SKM-1 treated with dmso at 0.1 percent for 144 hours (cell line): ENCODE results near the gene C6orf132.

Source experiments
- DNase-seq: peaks from one replicate; lab custom pipeline; 2025; ENCODE audit not compliant: unreplicated experiment; lab: John Stamatoyannopoulos, UW

Gene C6orf132

DNA sequence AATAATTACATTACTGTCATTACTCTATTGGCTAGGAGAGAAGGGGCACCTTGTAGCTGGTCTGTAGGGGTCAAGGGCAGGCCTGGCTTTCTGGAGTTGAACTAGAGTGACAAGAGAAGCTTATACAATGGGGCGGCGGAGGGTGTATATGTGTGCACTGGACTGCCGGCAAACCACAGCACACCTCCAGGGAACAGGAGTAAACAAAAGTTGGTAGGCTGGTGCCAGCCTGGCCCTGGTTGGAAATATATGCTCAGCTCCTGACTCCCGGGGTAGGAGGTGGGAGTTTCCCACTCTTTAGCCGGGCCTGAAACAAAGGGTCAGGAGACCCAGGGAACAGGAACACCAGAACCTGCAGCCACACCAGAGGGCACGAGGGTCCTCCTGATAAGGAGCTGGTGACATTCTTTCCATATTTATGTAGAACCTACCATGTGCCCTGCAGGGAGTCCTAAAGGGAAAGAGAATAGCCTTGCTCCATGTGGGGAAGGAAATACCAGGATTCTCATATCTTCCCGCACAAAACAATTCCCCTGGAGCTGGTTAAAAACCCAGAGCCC lies 5.1 kb downstream of the C6orf132 start:
- no peak for DNase-seq

DNA sequence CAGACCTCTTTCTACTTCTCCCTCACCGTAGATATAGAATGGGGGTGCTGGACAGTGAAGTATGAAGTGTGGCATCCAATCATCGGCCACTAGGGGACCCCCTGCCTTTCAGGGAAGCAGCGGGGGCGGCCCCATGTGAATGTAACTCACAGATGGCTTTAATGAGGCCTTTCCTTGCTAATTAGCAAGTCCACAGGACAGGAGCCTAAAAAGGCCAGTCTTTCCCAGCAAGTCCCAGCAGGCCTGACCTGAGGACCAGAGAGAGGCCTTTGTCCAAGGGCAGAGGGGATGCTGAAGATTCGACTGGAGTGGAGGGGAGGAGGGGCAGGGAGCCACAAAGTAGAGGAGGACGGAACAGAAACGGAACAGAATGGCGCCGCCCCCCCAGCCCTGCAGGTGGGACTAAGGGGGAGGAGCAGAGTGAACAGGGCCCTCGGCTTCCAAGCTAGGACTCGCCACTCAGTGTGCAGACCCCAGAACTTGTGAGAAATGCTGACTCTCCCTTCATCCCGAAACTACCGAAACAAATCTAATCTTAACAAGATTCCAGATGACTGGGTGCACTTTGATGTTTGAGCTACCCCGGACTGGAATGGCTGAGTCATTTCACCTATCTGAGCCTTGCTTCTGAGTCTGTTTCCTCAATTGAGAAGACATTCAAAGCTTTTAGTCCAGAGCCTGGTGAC lies 5.8 kb downstream of the C6orf132 start:
- no peak for DNase-seq

DNA sequence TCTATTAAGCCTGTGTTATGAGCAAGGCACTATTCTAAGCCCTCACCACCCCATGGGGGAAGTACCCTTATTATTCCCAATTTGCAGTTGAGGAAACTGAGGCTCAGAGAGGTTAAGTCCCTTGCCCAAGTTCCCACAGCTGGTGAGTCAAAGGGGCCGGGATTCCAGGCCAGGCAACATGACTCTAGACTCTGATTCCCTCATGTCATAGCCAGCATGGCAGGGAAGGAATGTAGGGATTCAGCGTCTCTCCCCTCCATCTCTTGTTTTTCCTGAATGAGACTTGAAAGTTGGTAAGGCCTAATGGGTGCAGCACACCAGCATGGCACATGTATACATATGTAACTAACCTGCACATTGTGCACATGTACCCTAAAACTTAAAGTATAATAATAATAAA lies 6.7 kb downstream of the C6orf132 start:
- no peak for DNase-seq

DNA sequence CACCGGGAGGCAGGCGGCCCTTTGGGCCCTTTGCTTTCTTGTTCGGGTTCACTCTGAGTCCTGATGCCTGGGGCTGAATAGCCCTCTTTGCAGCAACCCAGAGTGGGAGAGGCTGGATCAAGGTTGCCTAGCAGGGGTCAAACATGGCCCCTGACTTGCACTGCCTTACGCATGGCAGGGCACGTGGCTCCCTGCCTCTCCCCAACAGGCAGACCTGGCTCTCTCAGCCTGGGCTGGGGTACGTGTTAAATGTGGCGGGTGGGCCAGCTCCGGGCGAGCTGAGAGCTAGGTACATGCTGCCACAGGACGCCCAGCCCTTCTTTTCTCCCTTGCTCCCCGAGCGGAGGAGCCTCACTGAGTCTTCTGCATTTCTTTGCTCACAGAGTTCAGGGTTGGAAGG lies 7.3 kb downstream of the C6orf132 start:
- DNase-seq = no peak

DNA sequence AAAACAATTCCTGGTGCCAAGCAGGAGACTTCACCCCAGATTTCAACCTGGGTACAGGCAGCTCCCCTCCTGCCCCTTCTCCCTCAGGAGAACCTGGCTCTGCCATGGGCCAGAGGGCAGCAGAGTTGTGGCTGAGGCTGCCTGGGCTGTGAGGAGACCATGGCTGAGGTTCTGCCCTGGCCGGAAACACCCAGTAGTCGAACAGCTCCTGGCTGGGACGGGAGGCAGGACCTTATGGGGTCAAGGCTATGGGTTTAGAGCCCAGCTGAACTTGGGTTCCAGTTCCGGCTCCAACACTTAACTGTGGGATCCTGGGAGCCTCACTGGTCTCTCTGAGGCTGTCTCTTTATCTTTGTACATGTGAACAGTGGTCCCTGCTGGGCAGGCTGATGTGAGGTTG lies 8.5 kb downstream of the C6orf132 start:
- DNase-seq = no peak

DNA sequence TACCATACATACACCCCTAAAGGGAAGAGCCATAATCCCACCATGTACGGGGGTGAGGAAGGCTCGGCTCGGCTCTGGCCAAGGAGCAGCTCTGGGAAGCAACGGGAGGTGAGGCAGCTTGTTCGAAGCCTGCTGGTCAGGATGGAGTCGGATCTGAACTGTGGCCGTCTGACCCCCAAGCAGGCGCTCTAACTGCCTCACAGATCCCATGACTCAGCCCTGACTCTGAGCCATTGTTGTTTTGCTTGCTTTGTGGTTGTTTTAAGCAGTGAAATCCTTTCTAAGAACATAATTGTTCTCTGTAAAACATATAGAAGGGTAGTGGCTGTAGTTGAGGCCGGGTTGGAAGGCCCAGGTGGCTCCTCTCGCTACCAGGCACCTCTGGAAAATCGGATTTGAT lies 10.9 kb downstream of the C6orf132 start:
- no peak for DNase-seq

DNA sequence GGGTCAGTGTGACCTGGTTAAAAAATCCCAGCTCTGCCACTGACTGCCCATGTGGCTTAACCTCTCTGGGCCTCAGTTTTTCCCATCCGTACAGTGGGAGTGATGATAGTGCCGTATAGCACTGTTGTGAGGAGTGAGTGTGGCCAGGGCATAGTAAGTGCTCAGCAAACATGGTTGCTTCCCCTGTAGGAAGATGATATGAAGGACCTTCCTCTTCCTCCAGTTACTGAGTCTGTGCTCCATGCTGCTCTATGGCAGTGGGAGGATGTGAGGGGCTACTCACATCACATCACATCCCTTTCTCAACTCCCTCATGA lies 13.1 kb downstream of the C6orf132 start:
- DNase-seq = no peak

DNA sequence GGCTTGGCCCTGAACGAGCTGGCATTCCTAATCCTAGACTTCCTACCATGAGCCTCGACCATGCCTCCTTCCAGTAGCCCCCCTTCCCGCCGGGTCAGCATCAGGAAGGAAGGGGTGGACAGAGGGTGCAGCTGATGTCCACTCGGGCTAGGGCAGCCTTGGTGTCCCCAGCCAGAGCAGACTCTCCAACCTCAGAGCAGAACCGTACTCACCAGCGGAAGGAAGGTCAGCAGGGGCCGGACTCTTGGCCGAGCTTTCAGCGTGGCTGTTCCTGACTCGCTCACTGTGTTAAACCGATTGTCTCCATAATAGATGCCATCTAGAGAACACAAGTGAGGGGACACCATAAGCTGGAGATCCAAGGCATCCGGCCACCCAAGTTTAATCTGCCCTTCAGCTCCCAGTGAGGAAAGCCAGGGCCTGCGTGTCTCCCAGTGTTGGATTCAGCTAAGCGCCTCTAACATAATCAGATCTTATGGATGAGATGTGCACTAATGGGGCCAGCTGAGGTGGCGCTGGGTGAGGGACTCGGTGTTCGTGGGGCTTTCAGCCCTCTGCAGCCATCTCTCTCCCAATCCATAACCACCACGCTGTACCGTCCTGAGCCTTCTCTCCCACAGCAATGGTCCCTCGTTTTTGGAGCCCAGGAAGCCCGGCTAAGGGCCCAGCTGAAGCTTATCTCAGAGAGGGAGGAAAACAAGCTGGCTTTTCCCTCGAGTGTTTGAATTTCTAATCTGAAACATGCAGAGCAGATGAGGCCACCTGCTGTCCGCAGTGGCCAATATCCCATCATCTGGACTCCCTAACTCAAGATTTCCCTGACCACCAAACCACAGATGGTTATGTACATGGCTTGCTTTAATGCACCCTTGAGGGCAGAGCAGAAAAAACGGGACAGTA lies 13.7 kb downstream of the C6orf132 start:
- no peak for DNase-seq

DNA sequence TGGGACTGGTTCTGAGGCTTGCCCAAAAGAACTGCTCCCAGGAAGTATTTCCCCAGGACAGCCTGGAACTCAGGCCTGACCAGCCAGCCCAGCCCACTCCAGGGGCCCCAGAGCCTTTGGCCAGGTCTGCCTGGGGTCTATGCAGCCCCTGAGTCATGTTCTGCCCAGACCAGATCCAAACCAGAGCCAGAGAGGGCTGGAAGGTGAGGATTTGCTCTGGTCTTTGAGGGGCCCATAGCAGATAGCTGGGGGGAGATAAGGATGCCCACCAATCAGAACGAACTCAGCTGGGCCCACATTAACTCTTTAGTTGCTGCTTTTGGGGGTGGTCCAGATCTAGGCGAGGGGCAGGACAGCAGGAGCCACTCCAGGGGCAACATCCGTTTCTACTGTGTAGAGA lies 16.8 kb downstream of the C6orf132 start:
- no peak for DNase-seq

DNA sequence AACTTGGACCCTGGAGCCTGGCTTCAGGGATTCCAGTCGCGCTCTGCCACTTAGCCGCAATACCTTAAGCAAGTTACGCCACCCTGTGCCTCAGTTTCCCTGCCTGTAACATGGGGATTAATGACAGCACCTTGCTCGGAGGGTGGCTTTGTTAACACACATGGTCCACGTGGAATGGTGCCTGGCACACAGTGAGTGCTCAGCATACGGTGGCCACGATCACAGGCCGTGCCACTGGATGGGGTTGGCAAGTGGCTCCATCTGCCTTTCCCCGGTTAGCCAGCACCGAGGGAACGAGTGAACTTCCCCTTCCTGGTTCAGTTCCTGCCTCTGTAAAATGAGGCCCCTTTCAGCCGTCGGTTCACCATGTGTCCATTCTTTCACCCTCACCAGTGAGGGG lies 17.2 kb downstream of the C6orf132 start:
- no peak for DNase-seq

DNA sequence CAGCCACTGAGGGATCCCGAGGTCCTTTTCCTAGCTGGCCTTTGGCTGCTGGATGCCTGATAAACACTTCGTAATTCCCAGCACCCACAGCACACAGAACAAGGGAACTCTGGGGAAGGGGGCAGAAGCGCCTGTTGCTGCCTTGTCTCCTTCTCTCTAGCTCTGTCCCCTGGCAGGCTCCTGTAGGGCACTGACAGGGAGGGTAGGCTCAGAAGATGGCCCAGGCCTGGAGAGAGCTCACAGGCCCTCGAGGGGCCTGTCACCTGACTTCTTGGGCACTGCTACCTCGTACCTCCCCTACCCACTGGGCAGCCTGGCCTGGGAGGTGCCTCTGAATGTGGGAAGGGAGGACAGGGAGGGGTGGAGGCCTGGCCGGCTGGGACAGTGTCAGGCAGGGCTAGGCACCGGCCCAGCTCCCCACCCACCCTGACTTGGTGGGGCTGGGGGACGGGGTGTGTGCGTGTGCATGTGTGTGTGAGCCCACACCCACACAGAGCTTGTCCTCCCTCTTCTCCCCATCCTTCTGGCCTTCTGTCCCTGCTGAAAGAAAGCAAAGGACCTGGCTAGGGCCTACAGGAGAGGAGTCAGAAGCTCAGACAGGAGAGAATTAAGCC lies 18.1 kb downstream of the C6orf132 start:
- no peak for DNase-seq

DNA sequence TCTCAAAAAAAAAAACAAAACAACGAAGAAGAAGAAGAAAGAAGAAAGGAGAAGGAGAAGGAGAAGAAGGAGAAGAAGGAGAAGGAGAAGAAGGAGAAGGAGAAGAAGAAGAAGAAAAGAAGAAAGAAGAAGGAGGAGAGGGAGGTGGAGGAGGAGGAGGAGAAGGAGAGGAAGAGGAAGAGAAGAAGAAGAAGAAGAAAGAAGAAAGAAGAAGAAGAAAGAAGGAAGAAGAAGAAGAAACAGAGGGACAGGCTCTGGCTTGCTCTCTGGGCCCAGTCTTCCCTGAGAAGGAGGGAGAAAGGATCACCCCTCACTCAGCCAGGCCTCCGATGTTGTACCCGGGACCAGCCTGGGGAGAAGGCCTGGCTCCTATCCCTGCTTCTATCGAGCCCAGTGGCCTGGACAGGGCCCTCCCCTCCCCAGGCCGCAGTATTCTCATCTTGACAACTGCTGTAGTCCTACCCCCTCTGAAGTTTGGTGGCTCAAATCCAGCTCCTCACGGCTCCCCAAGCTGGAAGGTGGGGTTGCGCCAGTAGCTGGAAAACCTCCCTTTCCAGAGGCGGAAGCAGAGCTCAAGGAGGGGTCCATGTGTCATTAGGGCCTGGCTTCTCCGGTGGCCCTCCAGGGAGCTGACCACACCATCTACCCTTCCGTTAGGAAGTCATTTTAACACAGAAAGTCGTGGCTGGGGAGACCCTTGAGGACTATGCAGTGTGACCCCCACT lies 18.9 kb downstream of the C6orf132 start:
- no peak for DNase-seq

DNA sequence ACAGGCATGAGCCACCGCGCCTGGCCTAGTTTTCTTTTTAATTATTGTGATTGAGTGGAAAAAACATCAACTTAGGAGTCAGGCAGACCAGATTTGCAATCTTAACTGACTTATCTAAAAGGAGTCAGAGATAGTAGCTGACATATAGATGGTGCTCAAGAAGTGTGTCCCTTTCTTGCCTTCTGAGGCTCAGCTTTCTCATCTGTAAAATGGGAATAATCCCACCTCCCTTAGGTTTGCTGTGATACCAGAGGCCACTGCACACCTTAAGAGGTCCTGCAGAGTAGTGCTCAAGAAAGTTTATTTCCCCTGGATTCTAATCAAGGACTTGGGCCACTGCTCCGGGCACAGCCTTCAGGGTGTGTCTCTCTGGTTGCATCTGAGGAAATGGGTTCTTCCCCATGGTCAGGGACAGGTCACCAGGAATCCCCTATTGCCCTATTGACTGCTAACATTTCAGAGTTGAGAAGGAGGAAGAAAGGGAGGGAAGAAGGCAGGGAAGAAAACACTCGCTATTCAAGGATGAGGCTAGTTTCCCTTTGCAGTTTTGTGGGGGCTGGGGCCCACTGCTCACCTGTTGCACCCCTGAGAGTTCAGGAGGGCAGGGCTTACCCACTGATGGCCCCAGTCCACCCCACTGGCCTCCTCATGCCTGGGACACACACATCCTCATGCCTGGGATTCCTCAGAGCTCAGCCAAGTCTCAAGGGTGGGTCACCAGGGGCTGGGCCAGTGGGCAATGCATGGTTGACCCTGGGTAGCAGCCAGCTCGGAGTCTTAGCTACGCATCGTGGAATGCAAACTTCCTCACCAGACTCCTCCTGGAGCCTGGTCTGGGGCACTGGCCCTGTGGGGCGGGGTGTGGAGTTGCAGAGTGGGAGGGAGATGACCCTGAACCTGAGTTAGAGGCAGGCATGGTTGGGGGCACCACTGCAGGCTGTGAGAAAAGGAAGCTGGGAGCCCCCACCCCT lies 21.2 kb downstream of the C6orf132 start:
- DNase-seq = no peak

DNA sequence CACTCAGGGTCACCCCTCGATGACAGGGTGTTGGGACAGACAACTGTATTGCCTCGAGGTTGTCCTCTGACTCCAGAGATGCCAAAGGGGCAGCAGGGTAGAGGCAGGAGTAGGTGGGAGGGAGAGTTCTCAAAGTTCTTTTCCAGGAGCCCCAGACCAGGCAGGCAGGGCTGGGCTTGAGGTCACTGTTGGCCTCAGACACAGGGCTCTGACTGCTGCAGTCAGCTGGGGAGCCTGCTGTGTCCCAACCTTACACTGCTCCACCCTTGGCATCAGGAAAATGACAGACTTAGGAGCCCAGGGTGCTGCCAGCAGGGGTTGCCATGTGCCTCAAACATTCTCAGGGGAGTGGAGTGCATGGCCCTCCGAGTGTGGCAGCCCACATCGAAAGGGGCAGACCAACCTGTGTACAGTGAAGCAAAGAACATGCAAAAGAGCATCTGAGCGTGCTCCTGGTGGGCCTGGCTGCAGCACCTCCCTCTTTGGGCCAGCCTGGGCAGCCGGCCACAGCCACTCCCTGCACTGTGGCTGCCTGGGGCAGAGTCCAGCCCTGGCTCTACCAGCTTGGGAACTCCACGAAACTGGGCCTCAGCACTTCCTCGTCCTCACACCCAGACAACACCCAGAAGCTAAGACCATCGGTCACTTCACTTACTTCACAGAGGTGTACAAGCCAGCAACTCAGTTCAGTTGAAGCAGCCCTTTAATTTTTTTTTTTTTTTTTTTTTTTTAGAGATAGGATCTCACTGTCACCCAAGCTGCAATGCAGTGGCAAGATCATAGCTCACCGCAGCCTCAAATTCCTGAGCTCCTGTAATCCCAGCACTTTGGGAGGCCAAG lies 24.0 kb downstream of the C6orf132 start:
- DNase-seq = no peak

DNA sequence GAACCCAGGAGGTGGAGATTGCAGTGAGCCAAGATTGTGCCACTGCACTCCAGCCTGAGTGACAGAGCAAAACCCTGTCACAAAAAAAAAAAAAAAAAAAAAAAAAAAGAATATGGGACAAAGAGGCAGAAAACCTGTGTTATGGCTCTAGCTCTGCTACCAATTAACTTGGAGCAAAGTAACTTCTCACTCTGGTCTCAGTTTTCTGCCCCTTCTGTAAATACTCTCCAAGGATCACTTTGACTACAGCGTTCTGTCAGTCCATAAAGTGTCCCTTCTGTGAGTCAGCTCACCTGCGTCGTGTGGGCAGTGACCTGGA lies 24.6 kb downstream of the C6orf132 start:
- no peak for DNase-seq

DNA sequence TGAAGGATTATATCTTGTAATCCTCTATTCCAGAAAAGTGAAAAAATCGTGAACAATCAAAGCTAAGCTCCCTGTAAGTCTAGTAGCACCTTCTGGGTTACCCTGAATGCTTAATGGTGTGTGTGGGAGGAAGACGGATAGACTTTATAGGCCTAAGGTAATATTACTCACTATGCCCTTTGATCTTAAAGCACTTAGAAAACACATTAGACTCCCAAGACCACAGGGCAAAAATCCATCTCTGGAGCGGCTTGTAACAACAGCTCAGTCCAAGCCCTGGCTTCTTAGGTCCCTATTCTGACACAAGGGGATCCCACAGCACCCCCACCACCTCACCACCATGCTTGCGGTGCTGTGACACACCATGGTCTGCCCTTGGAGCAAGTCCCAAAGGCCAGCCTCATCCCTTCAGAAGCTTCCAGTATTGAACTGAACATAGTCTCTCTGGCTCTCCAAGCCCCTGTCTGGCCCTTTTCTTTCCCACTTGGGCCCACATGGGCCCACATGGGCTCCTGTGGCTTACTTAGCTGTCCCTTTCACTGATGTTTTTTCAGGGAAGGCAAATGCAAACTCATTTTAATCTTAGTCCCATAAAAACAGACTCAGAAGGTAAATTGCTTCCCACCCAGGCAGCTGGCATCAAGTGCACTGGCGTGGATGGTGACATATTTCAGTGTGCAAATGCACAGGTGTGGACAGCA lies 28.3 kb downstream of the C6orf132 start:
- DNase-seq = no peak

DNA sequence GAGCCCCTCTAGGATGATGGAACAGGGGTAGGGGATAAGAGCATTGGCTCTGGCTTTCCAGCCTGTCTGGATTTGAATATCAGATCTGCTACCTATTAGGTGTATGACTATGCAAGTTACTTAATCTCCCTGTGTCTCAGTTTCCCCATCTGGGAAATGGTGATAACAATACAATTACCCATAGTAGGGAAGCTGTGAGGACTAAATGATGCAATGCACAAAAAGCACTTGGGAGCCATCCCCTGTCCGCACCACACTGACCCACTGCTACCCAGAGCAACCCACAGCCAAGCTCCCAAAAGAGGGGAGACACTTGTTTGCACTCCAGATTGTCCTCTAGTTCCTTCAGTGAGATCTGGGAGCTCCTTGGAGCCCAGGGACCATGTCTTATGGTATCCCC lies 30.1 kb downstream of the C6orf132 start:
- DNase-seq = no peak

DNA sequence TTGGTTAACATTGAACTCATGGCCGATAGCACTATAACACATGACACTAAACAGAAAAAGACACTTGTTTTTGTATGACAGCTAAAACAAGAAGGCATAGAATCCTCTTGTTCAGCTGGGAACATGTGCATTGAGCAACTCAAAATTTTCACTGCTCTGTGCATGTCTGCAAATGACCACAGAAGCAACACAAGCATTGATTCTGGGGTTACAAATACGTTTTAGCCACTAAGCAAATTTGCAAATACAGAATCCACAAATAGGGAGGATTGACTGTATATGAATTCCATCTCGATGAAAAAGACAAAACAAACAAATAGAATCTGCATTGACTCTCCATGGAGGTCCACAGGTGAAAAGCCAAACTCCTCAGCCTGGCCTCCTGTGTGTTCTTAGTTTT lies 31.7 kb downstream of the C6orf132 start:
- DNase-seq = no peak

DNA sequence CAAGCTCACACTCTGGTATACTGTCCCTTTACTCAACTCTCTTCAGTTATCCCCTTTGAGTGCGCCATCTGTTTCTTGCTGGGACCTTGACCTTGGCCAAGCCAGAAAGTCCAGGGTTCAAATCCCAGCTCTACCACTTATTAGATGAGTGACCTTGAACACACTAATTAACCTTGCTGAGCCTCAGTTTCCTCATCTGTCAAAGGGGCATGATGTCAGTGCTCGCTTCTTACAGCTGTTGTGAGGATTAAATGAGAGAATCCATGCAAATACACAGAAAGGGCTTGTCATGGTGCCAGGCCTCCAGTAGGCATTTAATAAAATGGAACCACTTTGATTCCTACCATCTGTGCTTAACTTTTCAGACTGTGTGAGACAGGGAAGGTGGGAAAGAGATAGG lies 34.3 kb downstream of the C6orf132 start:
- no peak for DNase-seq
